A172 (cell line): ENCODE measurements around the gene MAD1L1. TPM values are rescaled to one million over a fixed set of nuclear protein-coding genes. Genes with fewer than 3 reads are reported as not detected.
"Not testable (repeated sequence)": the region's sequence is repeated elsewhere in the genome, so short reads cannot be mapped to it uniquely, and the experiment has no call there.

Experiments used
- DNase-seq: peaks from one replicate; pipeline ENCODE4 v3.0.0-alpha.2; 2015; ENCODE audit warnings: low spot score
- total RNA-seq: library from RNA; depleted of rRNA; stranded (reverse); fragments of >200 nt; shearing (Covaris generic); gene quantifications from 2 replicates; pipeline ENCODE4 v1.2.3, GENCODE V29; 2014

The MAD1L1 gene
- total RNA-seq, 1 experiment from 2014 or later = 127 TPM

GRCh38 chr7:1843921-1844335 is 388.8 kb downstream of the MAD1L1 start:
- no peak for DNase-seq

GRCh38 chr7:1843271-1843861 is 389.4 kb downstream of the MAD1L1 start:
- no peak for DNase-seq

- DNase-seq = no peak
Observed at GRCh38 chr7:1842321-1843221, 390.2 kb downstream of the MAD1L1 start.

GRCh38 chr7:1841286-1842021 is 391.3 kb downstream of the MAD1L1 start:
- DNase-seq = not testable (repeated sequence)

GRCh38 chr7:1840744-1841143 is 392.0 kb downstream of the MAD1L1 start:
- DNase-seq = not testable (repeated sequence)

GRCh38 chr7:1839701-1840100 is 393.0 kb downstream of the MAD1L1 start:
- DNase-seq = no peak

- DNase-seq = not testable (repeated sequence)
Observed at GRCh38 chr7:1838911-1839531, 393.7 kb downstream of the MAD1L1 start.

- DNase-seq = not testable (repeated sequence)
Observed at GRCh38 chr7:1838544-1838872, 394.2 kb downstream of the MAD1L1 start.

GRCh38 chr7:1837696-1838543 is 394.8 kb downstream of the MAD1L1 start:
- not testable (repeated sequence) for DNase-seq

GRCh38 chr7:1831933-1832535 is 400.7 kb downstream of the MAD1L1 start:
- not testable (repeated sequence) for DNase-seq

GRCh38 chr7:1831471-1831870 is 401.3 kb downstream of the MAD1L1 start:
- DNase-seq = not testable (repeated sequence)

- DNase-seq = not testable (repeated sequence)
Observed at GRCh38 chr7:1829668-1830067, 403.1 kb downstream of the MAD1L1 start.

GRCh38 chr7:1829111-1829510 is 403.6 kb downstream of the MAD1L1 start:
- no peak for DNase-seq

- DNase-seq = not testable (repeated sequence)
Observed at GRCh38 chr7:1828170-1828569, 404.6 kb downstream of the MAD1L1 start.

GRCh38 chr7:1827521-1827981 is 405.2 kb downstream of the MAD1L1 start:
- not testable (repeated sequence) for DNase-seq

- not testable (repeated sequence) for DNase-seq
Observed at GRCh38 chr7:1826931-1827330, 405.8 kb downstream of the MAD1L1 start.

- DNase-seq = no peak
Observed at GRCh38 chr7:1825897-1826741, 406.6 kb downstream of the MAD1L1 start.

- not testable (repeated sequence) for DNase-seq
Observed at GRCh38 chr7:1825647-1825896, 407.2 kb downstream of the MAD1L1 start.

- not testable (repeated sequence) for DNase-seq
Observed at GRCh38 chr7:1824882-1825646, 407.7 kb downstream of the MAD1L1 start.
